ENCODE data around the gene ZNF595. TPM values are rescaled to one million over a fixed set of nuclear protein-coding genes. Genes with fewer than 3 reads are reported as not detected.
"Not testable (repeated sequence)": the region's sequence is repeated elsewhere in the genome, so short reads cannot be mapped to it uniquely, and the experiment has no call there.

The ZNF595 gene
- polyA plus RNA-seq, 1 experiment: 1.5 TPM

GRCh38 chr4:85951-86350 lies 32.8 kb downstream of the ZNF595 start:
- Histone ChIP-seq H3K27me3 (ENCODE audit: control insufficient read depth, insufficient read depth, low read length) (no peaks in the 10 kb centered on the region), H3K4me3 (ENCODE audit: low read depth, low read length) (no peak overlapping the region), H3K36me3 (ENCODE audit: control insufficient read depth, insufficient read depth, low read length) (no peaks in the 10 kb centered on the region; the same call in 1 of the 2 replicates)
- ChIA-PET POLR2A (no interaction called here), CTCF (no interaction called here)
- TF ChIP-seq, protein P1, sequence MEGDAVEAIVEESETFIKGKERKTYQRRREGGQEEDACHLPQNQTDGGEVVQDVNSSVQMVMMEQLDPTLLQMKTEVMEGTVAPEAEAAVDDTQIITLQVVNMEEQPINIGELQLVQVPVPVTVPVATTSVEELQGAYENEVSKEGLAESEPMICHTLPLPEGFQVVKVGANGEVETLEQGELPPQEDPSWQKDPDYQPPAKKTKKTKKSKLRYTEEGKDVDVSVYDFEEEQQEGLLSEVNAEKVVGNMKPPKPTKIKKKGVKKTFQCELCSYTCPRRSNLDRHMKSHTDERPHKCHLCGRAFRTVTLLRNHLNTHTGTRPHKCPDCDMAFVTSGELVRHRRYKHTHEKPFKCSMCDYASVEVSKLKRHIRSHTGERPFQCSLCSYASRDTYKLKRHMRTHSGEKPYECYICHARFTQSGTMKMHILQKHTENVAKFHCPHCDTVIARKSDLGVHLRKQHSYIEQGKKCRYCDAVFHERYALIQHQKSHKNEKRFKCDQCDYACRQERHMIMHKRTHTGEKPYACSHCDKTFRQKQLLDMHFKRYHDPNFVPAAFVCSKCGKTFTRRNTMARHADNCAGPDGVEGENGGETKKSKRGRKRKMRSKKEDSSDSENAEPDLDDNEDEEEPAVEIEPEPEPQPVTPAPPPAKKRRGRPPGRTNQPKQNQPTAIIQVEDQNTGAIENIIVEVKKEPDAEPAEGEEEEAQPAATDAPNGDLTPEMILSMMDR (IDR thresholded peaks at IDR 0.05; ENCODE audit: insufficient read depth, low read depth, low read length): no peak
- DNase-seq (ENCODE audit: low read depth): no peak

GRCh38 chr4:86559-87324 lies 33.6 kb downstream of the ZNF595 start:
- POLR2A ChIA-PET; H3K27me3 ChIP-seq (ENCODE audit: control insufficient read depth, insufficient read depth, low read length); DNase-seq (ENCODE audit: low read depth); CTCF ChIA-PET; H3K36me3 ChIP-seq (ENCODE audit: control insufficient read depth, insufficient read depth, low read length); H3K4me3 ChIP-seq (ENCODE audit: low read depth, low read length): not testable (repeated sequence)

GRCh38 chr4:98386-98785 lies 45.3 kb downstream of the ZNF595 start:
- ChIA-PET POLR2A (no interaction called here), CTCF (no interaction called here)
- TF ChIP-seq, protein P1 (IDR thresholded peaks at IDR 0.05; ENCODE audit: insufficient read depth, low read depth, low read length): no peak
- DNase-seq (ENCODE audit: low read depth): no peak
- Histone ChIP-seq H3K4me3 (ENCODE audit: low read depth, low read length) (no peak overlapping the region), H3K36me3 (ENCODE audit: control insufficient read depth, insufficient read depth, low read length) (no peaks in the 10 kb centered on the region), H3K27me3 (ENCODE audit: control insufficient read depth, insufficient read depth, low read length) (no peaks in the 10 kb centered on the region)

DNA sequence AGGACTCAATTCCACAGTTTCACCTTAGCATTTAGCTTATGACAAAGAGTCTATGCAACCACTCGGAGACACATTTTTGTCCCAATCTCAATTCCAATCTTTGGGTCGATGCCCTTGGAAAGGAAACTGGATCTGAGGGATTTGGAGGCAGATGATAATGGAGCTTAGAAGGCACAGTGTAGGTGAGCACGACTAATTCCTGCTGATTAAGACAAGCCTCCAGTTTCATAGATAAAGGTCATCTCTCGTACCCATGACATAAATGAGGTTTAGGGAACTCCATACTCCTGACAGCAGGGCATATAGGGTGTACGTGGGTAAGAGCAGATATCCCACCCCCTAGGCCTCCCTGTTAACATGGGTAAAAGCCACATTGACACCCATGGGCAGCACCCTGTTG lies 46.7 kb downstream of the ZNF595 start:
- TF ChIP-seq, protein P1 (IDR thresholded peaks at IDR 0.05; ENCODE audit: insufficient read depth, low read depth, low read length): no peak
- ChIA-PET POLR2A (no interaction called here), CTCF (no interaction called here)
- Histone ChIP-seq H3K27me3 (ENCODE audit: control insufficient read depth, insufficient read depth, low read length) (no peaks in the 10 kb centered on the region), H3K36me3 (ENCODE audit: control insufficient read depth, insufficient read depth, low read length) (no peaks in the 10 kb centered on the region), H3K4me3 (ENCODE audit: low read depth, low read length) (no peak overlapping the region)
- DNase-seq (ENCODE audit: low read depth): no peak

DNA sequence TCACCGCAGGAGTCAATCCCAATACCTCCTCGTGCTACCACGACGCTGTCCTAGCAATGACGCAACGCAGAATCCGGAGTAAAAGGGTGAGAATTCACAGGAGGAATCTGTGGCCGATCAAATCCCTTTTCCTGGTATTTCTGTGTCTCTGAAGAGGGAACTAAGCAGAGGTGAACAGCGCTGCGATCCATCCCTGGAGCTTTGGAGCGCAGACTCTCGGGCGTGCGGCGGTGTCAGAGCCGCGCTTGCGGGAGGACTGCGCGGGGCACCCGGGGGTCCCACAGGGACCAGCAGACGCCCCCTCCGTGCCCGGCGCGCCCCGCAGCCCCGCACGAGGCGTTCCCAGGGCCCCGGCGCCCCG lies 53.9 kb downstream of the ZNF595 start:
- Histone ChIP-seq H3K27me3 (ENCODE audit: control insufficient read depth, insufficient read depth, low read length) (peaks cover 12% of the 10 kb centered on the region), H3K36me3 (ENCODE audit: control insufficient read depth, insufficient read depth, low read length) (no peaks in the 10 kb centered on the region), H3K4me3 (ENCODE audit: low read depth, low read length) (no peak overlapping the region)
- POLR2A ChIA-PET: no interaction called here
- CTCF ChIA-PET: no interaction called here
- TF ChIP-seq, protein P1 (IDR thresholded peaks at IDR 0.05; ENCODE audit: insufficient read depth, low read depth, low read length): no peak
- DNase-seq (ENCODE audit: low read depth): no peak

Data from BJ (cell line).